Osteocyte (in vitro differentiated cells): ENCODE measurements around the gene TMEM217. TPM values are rescaled to one million over a fixed set of nuclear protein-coding genes. Genes with fewer than 3 reads are reported as not detected.

Experiments
- DNase-seq: peaks from one replicate; pipeline ENCODE4 v3.0.0; 2021; ENCODE audit warnings: mixed read lengths; ENCODE audit not compliant: unreplicated experiment; ENCODE audit errors: extremely low spot score
- H3K27ac Mint-ChIP-seq: one replicate; pipeline ENCODE4 v1.8.0; 2021; ENCODE audit warnings: mild to moderate bottlenecking, mixed read lengths; ENCODE audit not compliant: unreplicated experiment
- H3K27me3 Mint-ChIP-seq: one replicate; pipeline ENCODE4 v1.8.0; 2021; ENCODE audit warnings: mixed read lengths; ENCODE audit not compliant: unreplicated experiment
- H3K36me3 Mint-ChIP-seq: one replicate; pipeline ENCODE4 v1.8.0; 2021; ENCODE audit warnings: mixed read lengths; ENCODE audit not compliant: unreplicated experiment
- H3K4me1 Mint-ChIP-seq: one replicate; pipeline ENCODE4 v1.8.0; 2021; ENCODE audit warnings: mixed read lengths; ENCODE audit not compliant: unreplicated experiment
- H3K4me3 Mint-ChIP-seq: one replicate; pipeline ENCODE4 v1.8.0; 2021; ENCODE audit warnings: mild to moderate bottlenecking, moderate library complexity, mixed read lengths; ENCODE audit not compliant: unreplicated experiment
- H3K9me3 Mint-ChIP-seq: one replicate; pipeline ENCODE4 v1.8.0; 2021; ENCODE audit warnings: mixed read lengths; ENCODE audit not compliant: unreplicated experiment
- total RNA-seq: library from RNA; stranded (reverse); gene quantifications from 2 replicates; pipeline ENCODE4 v1.2.1, GENCODE V29; 2021
- TF ChIP-seq, protein P1 (sequence below): fragments of 200-600 bp; sonication (generic); IDR thresholded peaks from 2 replicates; pipeline ENCODE4 v1.5.0; 2021; ENCODE audit warnings: antibody characterized with exemption, mild to moderate bottlenecking, moderate library complexity

Gene TMEM217
- total RNA-seq, 1 donor from 2014 or later: 3.5 TPM

DNA sequence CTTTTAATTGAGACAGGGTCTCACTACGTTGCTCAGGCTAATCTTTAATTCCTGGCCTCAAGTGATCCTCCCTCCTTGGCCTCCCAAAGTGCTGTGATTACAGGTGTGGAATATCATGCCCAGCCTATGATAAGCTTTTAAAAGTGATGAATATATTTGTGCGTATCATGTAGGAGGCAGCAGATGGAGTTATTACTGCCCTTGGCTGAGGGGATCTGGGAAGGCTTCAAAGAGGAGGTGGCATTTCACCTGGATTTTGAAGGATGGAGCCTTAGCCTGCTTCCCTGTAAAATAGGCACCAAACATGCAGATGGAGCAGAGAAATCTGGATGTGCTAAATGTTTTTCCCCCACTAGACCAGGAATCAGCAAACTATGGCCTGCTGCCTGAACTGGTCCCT lies 77.9 kb downstream of the TMEM217 start:
- Mint-ChIP-seq H3K9me3 (no peaks in the 10 kb centered on the region), H3K4me1 (no peaks in the 10 kb centered on the region), H3K36me3 (peaks cover 3% of the 10 kb centered on the region), H3K27me3 (no peaks in the 10 kb centered on the region), H3K4me3 (no peak overlapping the region), H3K27ac (no peak overlapping the region)
- TF ChIP-seq, protein P1, sequence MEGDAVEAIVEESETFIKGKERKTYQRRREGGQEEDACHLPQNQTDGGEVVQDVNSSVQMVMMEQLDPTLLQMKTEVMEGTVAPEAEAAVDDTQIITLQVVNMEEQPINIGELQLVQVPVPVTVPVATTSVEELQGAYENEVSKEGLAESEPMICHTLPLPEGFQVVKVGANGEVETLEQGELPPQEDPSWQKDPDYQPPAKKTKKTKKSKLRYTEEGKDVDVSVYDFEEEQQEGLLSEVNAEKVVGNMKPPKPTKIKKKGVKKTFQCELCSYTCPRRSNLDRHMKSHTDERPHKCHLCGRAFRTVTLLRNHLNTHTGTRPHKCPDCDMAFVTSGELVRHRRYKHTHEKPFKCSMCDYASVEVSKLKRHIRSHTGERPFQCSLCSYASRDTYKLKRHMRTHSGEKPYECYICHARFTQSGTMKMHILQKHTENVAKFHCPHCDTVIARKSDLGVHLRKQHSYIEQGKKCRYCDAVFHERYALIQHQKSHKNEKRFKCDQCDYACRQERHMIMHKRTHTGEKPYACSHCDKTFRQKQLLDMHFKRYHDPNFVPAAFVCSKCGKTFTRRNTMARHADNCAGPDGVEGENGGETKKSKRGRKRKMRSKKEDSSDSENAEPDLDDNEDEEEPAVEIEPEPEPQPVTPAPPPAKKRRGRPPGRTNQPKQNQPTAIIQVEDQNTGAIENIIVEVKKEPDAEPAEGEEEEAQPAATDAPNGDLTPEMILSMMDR: no peak
- no peak for DNase-seq

DNA sequence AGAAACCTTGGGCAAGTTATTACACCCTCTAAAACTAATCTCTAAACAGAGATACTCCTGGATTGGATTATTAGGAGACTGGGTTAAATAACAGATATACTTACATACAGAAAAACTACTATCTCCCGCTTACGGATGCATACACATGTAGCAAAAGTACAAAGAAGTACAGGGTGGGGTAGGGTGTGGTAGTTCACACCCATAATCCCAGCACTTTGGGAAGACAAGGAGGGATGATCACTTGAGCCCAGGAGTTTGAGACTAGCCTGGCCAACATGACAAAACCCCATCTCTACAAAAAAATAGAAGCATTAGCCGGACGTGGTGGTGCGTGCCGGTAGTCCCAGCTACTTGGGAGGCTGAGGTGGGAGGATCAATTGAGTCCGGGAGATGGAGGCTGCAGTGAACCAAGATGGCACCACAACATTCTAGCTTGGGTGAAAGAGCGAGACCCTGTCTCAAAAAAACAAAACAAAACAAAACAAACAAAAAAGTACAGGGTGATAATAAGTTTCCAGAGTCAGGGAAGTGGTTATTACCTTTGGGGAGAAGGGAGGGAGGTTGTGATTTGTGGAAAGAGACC lies 79.9 kb downstream of the TMEM217 start:
- TF ChIP-seq, protein P1: no peak
- Mint-ChIP-seq H3K9me3 (no peaks in the 10 kb centered on the region), H3K4me1 (no peaks in the 10 kb centered on the region), H3K36me3 (peaks cover 21% of the 10 kb centered on the region), H3K27ac (no peak overlapping the region), H3K27me3 (no peaks in the 10 kb centered on the region), H3K4me3 (no peak overlapping the region)
- DNase-seq: no peak

DNA sequence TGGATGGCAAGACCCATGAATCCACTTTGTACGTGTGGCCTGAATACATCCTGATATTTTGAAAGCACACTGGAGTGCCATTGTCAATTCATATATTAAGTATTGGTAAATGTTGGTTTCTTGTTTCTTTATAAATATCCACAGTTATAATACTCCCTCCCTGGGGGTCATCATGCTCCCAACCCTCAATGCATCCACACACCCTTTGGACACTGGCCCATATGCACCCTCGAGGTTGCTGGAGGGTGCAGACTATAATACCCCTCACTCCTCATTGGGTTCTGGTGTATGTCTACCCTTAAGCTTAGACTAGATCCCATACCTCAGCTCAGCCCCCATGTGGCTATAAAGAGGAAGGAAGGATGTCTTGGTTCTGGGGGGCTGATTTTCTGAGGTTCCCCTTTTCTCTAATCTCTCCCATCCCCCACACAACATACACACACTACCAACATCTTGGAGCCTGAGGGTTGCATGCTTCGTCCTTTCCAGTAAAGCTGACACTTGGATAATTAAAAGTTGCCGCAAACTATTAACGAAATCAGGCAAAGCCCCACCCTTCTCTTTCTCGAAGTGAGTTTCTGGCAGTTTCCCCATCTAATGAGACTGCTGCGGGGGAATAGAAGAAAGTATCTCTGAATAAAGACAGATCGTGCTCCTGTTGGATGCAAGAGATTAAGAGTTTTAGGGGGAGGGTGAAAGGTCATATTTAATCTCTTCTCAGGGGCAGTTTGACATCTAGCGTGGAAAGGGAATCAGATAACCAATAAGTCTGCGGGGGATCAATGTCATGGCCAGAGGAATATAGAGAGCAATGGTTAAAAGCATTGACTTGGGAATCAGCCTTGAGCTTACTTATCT lies 80.6 kb downstream of the TMEM217 start:
- Mint-ChIP-seq H3K9me3 (no peaks in the 10 kb centered on the region), H3K4me3 (no peak overlapping the region), H3K27me3 (no peaks in the 10 kb centered on the region), H3K27ac (no peak overlapping the region), H3K36me3 (peaks cover 24% of the 10 kb centered on the region), H3K4me1 (peaks cover 3% of the 10 kb centered on the region)
- DNase-seq: no peak
- TF ChIP-seq, protein P1: no peak

DNA sequence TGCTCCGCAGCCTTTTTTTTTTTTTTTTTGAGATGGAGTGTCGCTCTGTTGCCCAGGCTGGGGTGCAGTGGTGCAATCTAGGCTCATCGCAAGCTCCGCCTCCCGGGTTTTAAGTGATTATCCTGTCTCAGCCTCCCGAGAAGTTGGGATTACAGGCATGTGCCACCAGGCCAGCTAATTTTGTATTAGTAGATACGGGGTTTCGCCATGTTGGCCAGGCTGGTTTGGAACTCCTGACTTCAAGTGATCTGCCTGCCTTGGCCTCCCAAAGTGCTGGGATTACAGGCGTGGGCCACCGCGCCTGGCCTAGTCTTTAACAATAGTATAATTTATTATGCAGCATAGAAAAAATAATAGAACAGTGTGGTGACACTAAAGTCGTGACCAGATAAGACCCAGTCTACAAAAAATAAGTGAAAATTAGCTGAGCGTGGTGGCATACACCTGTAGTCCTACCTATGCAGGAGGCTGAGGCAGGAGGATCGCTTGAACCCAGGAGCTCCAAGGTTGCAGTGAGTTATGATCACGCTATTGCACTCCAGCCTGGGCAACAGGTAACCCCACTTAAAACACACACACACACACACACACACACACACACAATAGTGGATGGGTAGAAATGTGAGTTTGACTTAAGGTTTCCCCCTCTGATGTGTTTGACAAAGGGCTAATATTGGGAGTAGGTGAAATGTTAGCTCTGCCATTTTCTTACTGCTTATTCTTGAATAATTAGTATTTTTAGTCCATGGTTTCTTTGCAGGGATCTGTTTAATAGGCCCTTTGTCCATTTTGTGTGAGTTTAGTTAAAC lies 81.5 kb downstream of the TMEM217 start:
- H3K4me1 Mint-ChIP-seq: peaks cover 10% of the 10 kb centered on the region
- no peak overlapping the region for H3K27ac Mint-ChIP-seq
- no peak overlapping the region for H3K4me3 Mint-ChIP-seq
- TF ChIP-seq, protein P1: no peak
- no peaks in the 10 kb centered on the region for H3K9me3 Mint-ChIP-seq
- H3K36me3 Mint-ChIP-seq: peaks cover 24% of the 10 kb centered on the region
- no peaks in the 10 kb centered on the region for H3K27me3 Mint-ChIP-seq
- no peak for DNase-seq
